Kidney (tissue), 14 donors: ENCODE data around the gene CCDC57. TPM values are rescaled to one million over a fixed set of nuclear protein-coding genes. Genes with fewer than 3 reads are reported as not detected.

ENCODE experiments used
- DNase-seq, 5 donors: peaks; one replicate each; pipeline ENCODE4 v3.0.0-alpha.2; 2013 to 2020
- FAIRE-seq: peaks from 2 replicates; lab custom pipeline; 2012; peaks lifted over from hg19 to GRCh38; lab: Jason Lieb, UNC
- H3K27ac ChIP-seq, 2 donors: one replicate each; pipeline ENCODE4 v1.7.0; 2013; ENCODE audit warnings: low read depth in 2 of 2, low read length in 2 of 2, inconsistent platforms in 1 of 2
- H3K27me3 ChIP-seq: one replicate; pipeline ENCODE4 v1.7.1; 2013; ENCODE audit warnings: low read length, inconsistent platforms; ENCODE audit not compliant: control insufficient read depth, insufficient read depth
- H3K36me3 ChIP-seq, 3 donors: one replicate each; pipeline versions ENCODE4 v1.7.0 to v1.7.1; 2013; ENCODE audit warnings: low read length in 3 of 3, control low read depth in 1 of 3, inconsistent platforms in 1 of 3; ENCODE audit not compliant: insufficient read depth in 3 of 3, control insufficient read depth in 2 of 3
- H3K4me1 ChIP-seq, 3 donors: one replicate each; pipeline versions ENCODE4 v1.7.0 to v1.7.1; 2013; ENCODE audit warnings: low read length in 3 of 3, inconsistent platforms in 1 of 3, low read depth in 1 of 3; ENCODE audit not compliant: control insufficient read depth in 2 of 3, insufficient read depth in 2 of 3
- H3K4me3 ChIP-seq, 3 donors: one replicate each; pipeline versions ENCODE4 v1.7.0 to v1.8.1; 2013; ENCODE audit warnings: low read length in 3 of 3, control low read depth in 1 of 3, inconsistent platforms in 1 of 3
- H3K9ac ChIP-seq, 3 donors: one replicate each; pipeline versions ENCODE4 v1.7.0 to v1.7.1; 2013; ENCODE audit warnings: low read length in 3 of 3, control low read depth in 1 of 3, inconsistent platforms in 1 of 3
- H3K9me3 ChIP-seq, 3 donors: one replicate each; pipeline versions ENCODE4 v1.7.0 to v1.7.1; 2013; ENCODE audit warnings: low read length in 3 of 3, control low read depth in 1 of 3, inconsistent platforms in 1 of 3; ENCODE audit not compliant: control insufficient read depth in 2 of 3, insufficient read depth in 1 of 3
- CTCF ChIP-seq: IDR thresholded peaks from 3 replicates; pipeline ENCODE4 v1.5.1; 2012; ENCODE audit warnings: mild to moderate bottlenecking, moderate library complexity, borderline replicate concordance; ENCODE audit not compliant: insufficient read depth; ENCODE audit errors: extremely low read depth
- intact Hi-C: fragments of 100-400 bp; cut with DNase I; formaldehyde crosslinking; loops from one replicate; pipeline ENCODE4 v1.11.1; 2022
- polyA plus RNA-seq: library from polyadenylated mRNA; stranded (reverse); fragments of 350-450 nt; fragmentation: Illumina TruSeq; extraction: RNeasy Lipid Tissue Mini Kit (QIAGEN cat#74804); gene quantifications from one replicate; pipeline ENCODE4 v1.2.3, GENCODE V29; 2014; ENCODE audit warnings: low read depth, low replicate concordance; ENCODE audit not compliant: insufficient read depth
- total RNA-seq: library from RNA; stranded (reverse); fragmentation: NEBNext Ultra II Directional; extraction: Animal tissue kit (Norgen Biotek cat#: 25700); gene quantifications from one replicate; pipeline ENCODE4 v1.2.1, GENCODE V29; 2021
- donor health status: control.
- donor health status: control.
- donor health status: control.
- donor health status: control.
- donor health status: control.
- donor health status: DM: yes; HTN: yes; CAD: no.
- donor health status: Normal renal cell carcinoma (clear cell type).

Gene CCDC57
- total and polyA plus RNA-seq, 2 donors from 2014 or later = 46.7 to 79.4 TPM

DNA sequence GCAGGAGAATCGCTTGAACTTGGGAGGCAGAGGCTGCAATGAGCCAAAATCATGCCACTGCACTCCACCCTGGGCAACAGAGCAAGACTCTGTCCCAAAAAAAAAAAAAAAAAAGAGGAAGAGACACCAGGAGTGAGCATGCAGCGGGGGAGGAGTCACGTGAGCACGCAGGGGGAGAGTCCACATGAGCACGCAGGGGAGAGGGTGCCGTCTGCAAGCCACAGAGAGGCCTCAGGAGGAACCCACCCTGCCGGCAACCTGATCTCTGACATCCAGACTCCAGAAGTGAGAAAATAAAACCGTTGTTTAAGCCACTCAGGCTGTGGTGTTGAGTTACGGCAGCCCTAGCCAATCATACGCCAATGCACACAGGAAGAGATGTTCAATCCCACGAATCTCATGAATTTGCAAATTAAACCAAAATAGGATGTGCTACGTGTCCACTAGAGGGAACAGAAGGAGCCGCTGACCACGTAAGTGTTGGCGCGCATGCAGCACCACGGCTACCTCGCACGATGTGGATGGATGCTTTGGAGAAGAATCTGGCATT, 42.2 kb downstream of the CCDC57 start:
- intact Hi-C loops = loop anchor here (10.0 kb wide), 1 partner anchor 56 kb away; no protein-coding TSS in a partner anchor
- no peak overlapping the region for H3K27ac ChIP-seq
- no peak overlapping the region for H3K9ac ChIP-seq
- no peaks in the 10 kb centered on the region for H3K9me3 ChIP-seq
- H3K4me3 ChIP-seq = no peak overlapping the region
- TF ChIP-seq CTCF = no peak
- H3K36me3 ChIP-seq = peaks cover 0 to 10% (median 8%) of the 10 kb centered on the region in 3 donors
- DNase-seq (no peak), FAIRE-seq (no peak)
- H3K27me3 ChIP-seq = no peaks in the 10 kb centered on the region
- H3K4me1 ChIP-seq = no peaks in the 10 kb centered on the region

DNA sequence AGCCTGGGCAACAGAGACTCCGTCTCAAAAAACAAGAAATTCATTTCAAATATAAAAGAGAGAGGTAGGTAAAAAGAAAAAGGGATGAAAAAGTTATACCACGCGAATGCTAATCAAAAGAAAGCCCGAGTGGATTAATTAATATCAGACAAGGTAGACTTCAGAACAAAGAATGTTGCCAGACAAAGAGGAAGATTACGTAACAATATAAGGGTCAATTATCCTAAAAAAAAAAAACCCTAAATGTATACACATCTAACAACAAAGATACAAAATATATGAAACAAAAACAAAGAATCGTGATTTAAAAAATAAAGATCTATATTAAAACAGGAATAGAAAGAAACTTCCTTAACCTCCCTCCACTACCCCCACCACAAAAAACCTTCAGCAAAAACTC, 44.1 kb downstream of the CCDC57 start:
- H3K4me1 ChIP-seq = no peaks in the 10 kb centered on the region
- H3K9me3 ChIP-seq = no peaks in the 10 kb centered on the region
- no peaks in the 10 kb centered on the region for H3K27me3 ChIP-seq
- no peak overlapping the region for H3K9ac ChIP-seq
- intact Hi-C loops = no loop called here
- TF ChIP-seq CTCF = no peak
- no peak overlapping the region for H3K4me3 ChIP-seq
- peaks cover 0 to 9% (median 4%) of the 10 kb centered on the region in 3 donors for H3K36me3 ChIP-seq
- FAIRE-seq (no peak), DNase-seq (no peak)
- no peak overlapping the region for H3K27ac ChIP-seq

DNA sequence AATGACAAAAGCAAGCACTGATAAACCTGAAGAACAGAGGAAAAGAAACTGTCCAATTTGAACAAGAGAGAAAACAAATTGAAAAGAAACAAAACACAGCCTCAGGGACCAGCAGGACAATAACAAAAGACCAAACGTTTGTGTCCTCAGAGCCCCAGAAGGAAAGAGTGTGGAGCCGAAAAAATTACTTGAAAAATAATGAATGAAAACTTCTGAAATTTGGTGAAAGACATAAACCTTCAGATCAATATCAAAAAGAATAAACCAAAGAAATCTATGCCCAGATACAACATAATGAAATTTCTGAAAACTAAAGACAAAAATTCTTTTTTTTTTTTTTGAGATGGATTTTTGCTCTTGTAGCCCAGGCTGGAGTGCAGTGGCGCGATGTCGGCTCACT, 45.6 kb downstream of the CCDC57 start:
- no peak for FAIRE-seq
- peaks cover 0 to 8% (median 6%) of the 10 kb centered on the region in 3 donors for H3K36me3 ChIP-seq
- no peaks in the 10 kb centered on the region for H3K27me3 ChIP-seq
- TF ChIP-seq CTCF = no peak
- H3K9ac ChIP-seq = no peak overlapping the region
- no peaks in the 10 kb centered on the region for H3K4me1 ChIP-seq
- no peaks in the 10 kb centered on the region for H3K9me3 ChIP-seq
- no peak overlapping the region for H3K4me3 ChIP-seq
- no peak for DNase-seq
- intact Hi-C loops = no loop called here
- no peak overlapping the region for H3K27ac ChIP-seq

- FAIRE-seq = no peak
- no peak overlapping the region for H3K27ac ChIP-seq
- no peak for TF ChIP-seq CTCF
- peaks cover 2 to 15% (median 10%) of the 10 kb centered on the region in 3 donors for H3K36me3 ChIP-seq
- DNase-seq = no peak
- H3K9ac ChIP-seq = no peak overlapping the region
- intact Hi-C loops = no loop called here
- H3K27me3 ChIP-seq = no peaks in the 10 kb centered on the region
- no peaks in the 10 kb centered on the region for H3K9me3 ChIP-seq
- no peaks in the 10 kb centered on the region for H3K4me1 ChIP-seq
- H3K4me3 ChIP-seq = no peak overlapping the region
These were observed 47.8 kb downstream of the CCDC57 start for GRCh38 chr17:82164853-82165252.
